Activated gamma-delta T cell treated with Interleukin-2 at 50 U/mL for 16 hours (primary cell): ENCODE data around the gene PRKAG1.

Source experiments
- DNase-seq: peaks from one replicate; pipeline ENCODE4 v3.0.0-alpha.2; 2020

Gene PRKAG1

GRCh38 chr12:49000346-49000745, 18.2 kb downstream of the PRKAG1 start:
- DNase-seq, result no peak

DNA sequence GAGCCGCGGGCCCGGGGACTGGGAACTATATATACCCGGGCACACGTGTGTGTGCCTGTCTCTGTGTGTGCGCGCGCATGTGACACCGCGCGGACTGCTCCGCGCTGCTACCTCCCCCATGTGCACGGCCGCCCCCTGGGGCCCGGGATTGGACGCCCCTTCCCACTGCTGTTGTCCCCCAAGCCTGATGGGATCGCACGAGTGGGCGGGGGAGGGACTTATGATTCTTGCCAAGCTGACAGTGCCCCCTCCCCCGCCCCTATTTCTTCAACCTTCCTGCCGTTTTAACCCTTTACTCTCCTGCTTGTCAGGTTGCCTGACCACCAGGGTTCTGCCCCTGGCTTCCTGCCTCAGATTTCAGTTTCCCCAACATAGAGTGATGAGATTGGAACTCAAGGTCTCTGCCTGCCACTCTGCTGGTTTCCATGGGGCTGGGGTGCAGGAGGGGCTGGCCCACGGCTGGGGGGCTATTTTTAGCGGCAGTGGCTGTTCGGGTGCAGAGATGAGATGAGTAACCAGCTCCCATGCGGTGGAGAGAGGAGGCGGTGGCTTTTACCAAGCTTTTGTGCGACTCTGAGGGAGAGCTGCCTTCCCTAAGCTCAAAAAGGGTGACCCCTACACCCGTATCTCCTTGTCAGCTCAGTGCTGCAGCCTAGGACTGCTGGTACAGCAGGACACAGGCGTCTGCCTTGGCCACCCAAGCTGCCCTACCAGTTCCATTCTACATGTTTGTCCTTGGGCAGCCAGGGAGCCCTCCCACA, 19.0 kb downstream of the PRKAG1 start, which contains the start of gene DDN:
Gene DDN, minus strand, starts transcription at position 5 of the 761 bp plus-strand sequence. CDS start 88 bp downstream, outside the sequence.
- DNase-seq, result peak; percentile 38

- DNase-seq, result no peak
These were observed 19.9 kb downstream of the PRKAG1 start for GRCh38 chr12:48998497-48999353.

- no peak for DNase-seq
These were observed 20.7 kb downstream of the PRKAG1 start for GRCh38 chr12:48997719-48998496.

DNA sequence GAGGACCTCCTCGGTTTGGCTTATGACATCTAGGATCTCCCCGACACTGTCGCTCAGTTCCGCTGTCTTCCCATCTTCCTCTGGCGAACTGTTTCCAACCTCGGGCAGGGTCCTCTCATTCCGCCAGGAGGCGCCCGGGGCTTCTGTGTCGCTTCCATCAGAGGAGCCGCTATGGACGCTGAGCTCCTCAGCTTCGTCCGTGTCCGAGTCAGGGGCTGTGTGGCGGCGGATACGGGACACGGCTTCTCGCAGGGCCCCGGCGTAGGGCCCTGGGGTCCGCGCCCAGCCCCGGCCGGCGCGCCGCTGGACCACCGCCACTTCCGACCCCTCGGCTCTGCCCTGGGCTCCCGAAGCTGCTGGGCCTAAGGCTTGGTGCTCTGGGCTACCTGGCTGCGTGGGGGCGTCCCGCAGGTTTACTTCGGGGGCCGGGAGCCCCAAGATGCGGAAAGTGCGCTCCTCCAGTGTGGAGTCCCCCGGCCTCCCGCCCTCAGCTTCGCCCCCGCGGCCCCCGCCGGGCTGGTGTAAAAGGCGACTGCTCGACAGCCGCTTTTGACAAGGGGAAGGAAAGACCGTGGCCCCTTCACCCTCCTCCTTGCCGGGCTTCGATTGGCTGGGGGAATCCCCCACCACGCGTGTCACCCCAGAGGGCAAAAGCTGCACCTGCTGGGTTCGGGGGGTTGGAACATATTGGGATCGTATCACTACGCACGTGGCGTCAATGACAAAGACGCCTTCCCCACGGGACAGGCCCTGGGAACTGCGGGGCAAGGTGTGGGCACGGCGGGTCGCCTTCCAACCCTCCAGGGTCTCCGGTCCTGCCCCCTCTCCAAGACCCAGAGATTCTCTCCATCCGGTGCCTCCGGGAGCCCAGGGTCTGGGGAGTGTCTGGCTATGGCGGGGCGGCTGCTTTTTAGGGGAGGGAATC, 21.5 kb downstream of the PRKAG1 start:
- peak; percentile 49 for DNase-seq

GRCh38 chr12:48995086-48995879, 23.3 kb downstream of the PRKAG1 start:
- DNase-seq, result no peak

DNA sequence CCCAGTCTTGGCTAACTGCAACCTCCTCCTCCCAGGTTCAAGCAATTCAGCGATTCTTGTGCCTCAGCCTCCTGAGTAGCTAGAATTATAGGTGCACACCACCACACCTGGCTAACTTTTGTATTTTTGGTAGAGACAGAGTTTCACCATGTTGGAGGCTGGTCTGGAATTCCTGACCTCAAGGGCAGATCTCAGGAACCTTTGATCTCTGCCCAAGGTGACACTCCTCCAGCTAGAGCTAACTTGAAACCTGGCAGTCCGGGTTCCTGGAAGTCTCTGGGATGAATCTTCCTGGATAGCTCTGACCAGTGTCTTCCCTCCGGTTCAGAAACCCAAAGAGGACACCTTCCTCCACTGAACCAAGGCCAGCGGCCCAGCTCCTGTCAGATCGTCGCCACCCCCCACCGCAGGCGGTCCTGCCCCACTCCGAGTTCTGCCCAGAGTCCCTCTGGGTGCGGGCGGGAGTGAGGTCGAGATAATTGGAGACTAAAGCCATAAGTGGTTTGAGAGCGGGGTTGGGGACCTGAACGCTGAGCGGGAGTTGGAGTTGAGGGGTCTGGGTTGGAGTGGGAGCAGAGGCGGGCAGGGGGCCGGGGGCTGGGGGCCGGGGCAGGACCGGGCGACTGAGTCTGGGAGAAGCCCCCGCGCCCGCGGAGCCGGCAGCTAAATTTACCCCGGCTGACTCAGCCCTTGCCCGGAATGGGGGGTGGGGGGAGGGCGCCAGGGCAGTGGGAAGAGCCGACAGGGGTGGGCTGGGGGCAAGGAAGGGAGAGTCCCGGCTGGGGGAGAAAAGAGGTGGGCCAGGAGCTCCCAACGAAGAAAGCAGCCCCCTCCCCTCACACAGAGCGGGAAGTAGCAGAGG, 24.1 kb downstream of the PRKAG1 start:
- no peak for DNase-seq

- no peak for DNase-seq
These were observed 24.8 kb downstream of the PRKAG1 start for GRCh38 chr12:48993787-48994186.

GRCh38 chr12:48991247-48992050, 27.1 kb downstream of the PRKAG1 start:
- DNase-seq, result no peak

- DNase-seq, result no peak
These were observed 28.0 kb downstream of the PRKAG1 start for GRCh38 chr12:48990552-48990951.

GRCh38 chr12:48988030-48988649, 30.4 kb downstream of the PRKAG1 start:
- DNase-seq, result peak; percentile 74

- no peak for DNase-seq
These were observed 31.8 kb downstream of the PRKAG1 start for GRCh38 chr12:48986720-48987291.

GRCh38 chr12:48985901-48986300, 32.7 kb downstream of the PRKAG1 start:
- no peak for DNase-seq

GRCh38 chr12:48985475-48985897, 33.1 kb downstream of the PRKAG1 start:
- no peak for DNase-seq

DNA sequence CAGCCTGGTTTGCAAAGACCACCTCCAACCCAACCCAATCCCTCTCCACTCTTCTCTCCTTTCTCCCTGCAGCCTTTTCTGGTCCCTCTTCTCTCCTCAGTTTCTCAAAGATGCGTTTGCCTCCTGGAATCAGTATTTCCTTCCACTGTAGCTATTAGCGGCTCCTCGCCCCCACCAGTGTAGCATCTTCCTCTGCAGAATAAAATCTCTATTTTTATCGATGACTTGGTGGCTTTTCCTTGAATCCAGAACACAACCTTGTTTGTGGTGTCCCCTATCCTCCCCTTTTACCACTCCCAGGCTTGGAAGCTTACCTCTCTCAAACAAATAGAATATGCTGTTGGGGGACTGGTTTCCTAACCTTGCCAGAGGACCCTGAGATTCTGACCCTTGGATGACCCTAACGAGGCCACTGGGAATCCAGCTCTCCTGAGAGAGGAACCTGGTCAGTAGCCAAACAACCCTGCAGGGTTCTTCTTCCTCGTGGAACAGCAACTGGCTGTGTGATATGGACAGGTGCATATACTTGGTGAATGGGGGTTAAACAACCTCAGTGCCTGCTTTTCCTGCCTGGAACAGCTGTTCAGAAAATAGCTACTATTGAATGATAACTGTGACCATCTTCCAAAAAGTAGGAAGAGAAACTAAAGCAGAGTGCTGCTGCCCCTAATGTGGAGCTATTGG, 36.0 kb downstream of the PRKAG1 start:
- DNase-seq, result no peak

GRCh38 chr12:48981757-48982157, 36.8 kb downstream of the PRKAG1 start:
- DNase-seq, result no peak

GRCh38 chr12:48980953-48981756, 37.4 kb downstream of the PRKAG1 start:
- DNase-seq, result peak; percentile 36
